Gastroesophageal sphincter (tissue), 3 donors: ENCODE results near the gene CLEC4F.

Experiments used
- CTCF ChIP-seq, 4 experiments: fragments of 200-600 bp in 2 of 4; fragments of 450-650 bp in 2 of 4; sonication (generic) in 1 of 4; IDR thresholded peaks; one replicate each; pipeline ENCODE4 v1.5.1; 2017 to 2019; ENCODE audit warnings: antibody characterized with exemption in 4 of 4, mild to moderate bottlenecking in 2 of 4, moderate library complexity in 2 of 4
- EP300 ChIP-seq: sonication (generic); formaldehyde crosslinking; IDR thresholded peaks from one replicate; pipeline ENCODE4 v1.6.1; 2017; ENCODE audit warnings: antibody characterized with exemption, mild to moderate bottlenecking
- POLR2A ChIP-seq, 2 donors: fragments of 450-650 bp; IDR thresholded peaks; one replicate each; pipeline ENCODE4 v1.6.1; 2017; ENCODE audit warnings: antibody characterized with exemption in 2 of 2, mild to moderate bottlenecking in 2 of 2, moderate library complexity in 1 of 2
- POLR2AphosphoS5 ChIP-seq: sonication (generic); formaldehyde crosslinking; IDR thresholded peaks from one replicate; pipeline ENCODE4 v1.6.1; 2017; ENCODE audit warnings: antibody characterized with exemption

DNA sequence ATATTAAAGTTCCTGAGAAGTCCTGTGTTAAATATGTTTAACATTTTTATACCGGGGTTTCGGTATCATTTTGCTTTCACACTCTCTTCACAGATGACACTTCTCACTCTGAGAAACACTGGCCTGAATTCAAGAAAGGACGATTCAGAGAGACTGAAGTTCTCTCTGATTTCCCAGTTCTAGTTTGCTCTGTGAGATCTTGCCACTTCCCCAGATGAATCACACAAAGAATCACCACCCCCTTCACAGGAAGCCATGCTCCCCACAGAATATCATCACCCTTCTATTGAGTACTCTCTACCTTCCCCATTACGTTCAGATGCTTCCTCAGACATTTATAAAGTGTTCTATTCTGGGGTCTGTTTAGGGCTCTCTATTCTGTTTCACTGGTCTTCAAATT lies 31.3 kb upstream of the CLEC4F start:
- TF ChIP-seq EP300 (no peak), CTCF (IDR thresholded peaks at IDR 0.05) (no peak), POLR2A (IDR thresholded peaks at IDR 0.05) (no peak), POLR2AphosphoS5 (no peak)
